HL-60 (cell line): Measurements from ENCODE around the gene SMC1B.

Source experiments
- DNase-seq, 2 experiments: peaks; one replicate each; pipeline ENCODE4 v3.0.0-alpha.2; 2010 to 2020; ENCODE audit warnings: low read depth in 1 of 2, low spot score in 1 of 2
- H3K27ac ChIP-seq: fragments of 250-450 bp; sonication (Bioruptor Pico); replicated peaks from 2 replicates; pipeline ENCODE4 v1.5.1; 2020; ENCODE audit warnings: mild to moderate bottlenecking, moderate library complexity
- H3K27me3 ChIP-seq: fragments of 250-450 bp; sonication (Bioruptor Pico); 2 replicates; pipeline ENCODE4 v1.5.1; 2021; ENCODE audit warnings: mild to moderate bottlenecking, moderate library complexity; ENCODE audit not compliant: insufficient read depth, poor library complexity, severe bottlenecking
- H3K4me3 ChIP-seq: replicated peaks from 2 replicates; pipeline ENCODE4 v1.5.1; 2011; ENCODE audit warnings: mild to moderate bottlenecking, control low read depth, low read length; ENCODE audit not compliant: insufficient read depth
- CTCF ChIP-seq: IDR thresholded peaks from one replicate; pipeline ENCODE4 v1.5.1; 2011; ENCODE audit warnings: low read length, control low read depth, inconsistent platforms; ENCODE audit not compliant: insufficient read depth
- GABPA ChIP-seq: IDR thresholded peaks from 2 replicates; pipeline ENCODE4 v1.6.1; 2012; ENCODE audit warnings: low read depth
- POLR2AphosphoS5 ChIP-seq: IDR thresholded peaks from 2 replicates; pipeline ENCODE4 v1.6.1; 2012; ENCODE audit warnings: low read depth
- SPI1 ChIP-seq: IDR thresholded peaks from 2 replicates; pipeline ENCODE4 v1.6.1; 2012; ENCODE audit warnings: low read depth, mild to moderate bottlenecking, borderline replicate concordance
- TF ChIP-seq, protein P1 (sequence below): IDR thresholded peaks from 2 replicates; pipeline ENCODE4 v1.6.1; 2012; ENCODE audit warnings: low read depth; ENCODE audit not compliant: insufficient replicate concordance

SMC1B gene

DNA sequence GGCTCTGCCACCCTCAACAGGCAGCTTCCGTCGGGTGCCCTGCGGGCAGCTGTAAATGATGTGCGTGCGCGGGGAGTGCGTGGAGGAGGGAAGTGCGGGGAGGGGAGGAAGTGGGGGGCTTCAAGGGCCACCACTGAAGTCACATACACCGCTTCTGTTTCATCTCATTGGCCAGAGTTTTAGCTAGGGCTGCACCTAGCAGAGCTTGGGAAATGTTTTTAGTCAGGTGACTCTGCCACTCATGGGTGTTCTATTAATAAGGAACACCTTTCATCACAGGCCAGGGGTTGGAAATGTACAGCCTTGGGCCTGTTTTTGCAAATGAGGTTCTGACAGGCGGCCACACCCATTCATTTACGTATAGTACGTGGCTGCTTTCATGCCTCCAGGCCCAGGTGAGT lies 89.1 kb downstream of the SMC1B start:
- DNase-seq: no peak
- Histone ChIP-seq H3K4me3 (no peak overlapping the region), H3K27ac (no peak overlapping the region), H3K27me3 (no peaks in the 10 kb centered on the region)
- no peak for TF ChIP-seq CTCF
- no peak for TF ChIP-seq POLR2AphosphoS5
- no peak for TF ChIP-seq GABPA
- no peak for TF ChIP-seq SPI1
- TF ChIP-seq, protein P1, sequence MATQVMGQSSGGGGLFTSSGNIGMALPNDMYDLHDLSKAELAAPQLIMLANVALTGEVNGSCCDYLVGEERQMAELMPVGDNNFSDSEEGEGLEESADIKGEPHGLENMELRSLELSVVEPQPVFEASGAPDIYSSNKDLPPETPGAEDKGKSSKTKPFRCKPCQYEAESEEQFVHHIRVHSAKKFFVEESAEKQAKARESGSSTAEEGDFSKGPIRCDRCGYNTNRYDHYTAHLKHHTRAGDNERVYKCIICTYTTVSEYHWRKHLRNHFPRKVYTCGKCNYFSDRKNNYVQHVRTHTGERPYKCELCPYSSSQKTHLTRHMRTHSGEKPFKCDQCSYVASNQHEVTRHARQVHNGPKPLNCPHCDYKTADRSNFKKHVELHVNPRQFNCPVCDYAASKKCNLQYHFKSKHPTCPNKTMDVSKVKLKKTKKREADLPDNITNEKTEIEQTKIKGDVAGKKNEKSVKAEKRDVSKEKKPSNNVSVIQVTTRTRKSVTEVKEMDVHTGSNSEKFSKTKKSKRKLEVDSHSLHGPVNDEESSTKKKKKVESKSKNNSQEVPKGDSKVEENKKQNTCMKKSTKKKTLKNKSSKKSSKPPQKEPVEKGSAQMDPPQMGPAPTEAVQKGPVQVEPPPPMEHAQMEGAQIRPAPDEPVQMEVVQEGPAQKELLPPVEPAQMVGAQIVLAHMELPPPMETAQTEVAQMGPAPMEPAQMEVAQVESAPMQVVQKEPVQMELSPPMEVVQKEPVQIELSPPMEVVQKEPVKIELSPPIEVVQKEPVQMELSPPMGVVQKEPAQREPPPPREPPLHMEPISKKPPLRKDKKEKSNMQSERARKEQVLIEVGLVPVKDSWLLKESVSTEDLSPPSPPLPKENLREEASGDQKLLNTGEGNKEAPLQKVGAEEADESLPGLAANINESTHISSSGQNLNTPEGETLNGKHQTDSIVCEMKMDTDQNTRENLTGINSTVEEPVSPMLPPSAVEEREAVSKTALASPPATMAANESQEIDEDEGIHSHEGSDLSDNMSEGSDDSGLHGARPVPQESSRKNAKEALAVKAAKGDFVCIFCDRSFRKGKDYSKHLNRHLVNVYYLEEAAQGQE: no peak

GRCh38 chr22:45323695-45324094 lies 89.7 kb downstream of the SMC1B start:
- H3K27ac ChIP-seq: no peak overlapping the region
- no peak for TF ChIP-seq GABPA
- TF ChIP-seq CTCF: no peak
- no peak for TF ChIP-seq POLR2AphosphoS5
- TF ChIP-seq SPI1: no peak
- TF ChIP-seq, protein P1: no peak
- H3K4me3 ChIP-seq: no peak overlapping the region
- DNase-seq: no peak
- H3K27me3 ChIP-seq: no peaks in the 10 kb centered on the region

GRCh38 chr22:45322873-45323525 lies 90.4 kb downstream of the SMC1B start:
- Histone ChIP-seq H3K4me3 (no peak overlapping the region), H3K27me3 (no peaks in the 10 kb centered on the region), H3K27ac (no peak overlapping the region)
- DNase-seq: no peak
- TF ChIP-seq, protein P1: no peak
- no peak for TF ChIP-seq POLR2AphosphoS5
- no peak for TF ChIP-seq SPI1
- no peak for TF ChIP-seq GABPA
- TF ChIP-seq CTCF: no peak
